ENCODE results near the gene CDH3. TPM values are rescaled to one million over a fixed set of nuclear protein-coding genes. Genes with fewer than 3 reads are reported as not detected.

Gene CDH3
- total and polyA plus RNA-seq, 2 of the 13 experiments (the other 11 are each of a cell fraction or from before 2014, with no cell fraction given), result 0.11 TPM; not detected in 1

GRCh38 chr16:68739964-68740627 is 95.0 kb downstream of the CDH3 start (continued):
- peak; percentile 58 for TF ChIP-seq SAP130 (CRISPR knock-in tag; IDR thresholded peaks at IDR 0.05; ENCODE audit: low read depth)
- TF ChIP-seq FOSL2 (CRISPR knock-in tag; IDR thresholded peaks at IDR 0.05), result peak; percentile 85
- TF ChIP-seq FOXJ3 (CRISPR knock-in tag; IDR thresholded peaks at IDR 0.05; ENCODE audit: borderline replicate concordance), result peak; percentile 63; the same call in 1 of the 2 replicates
- no peak for TF ChIP-seq ARHGAP35 (CRISPR knock-in tag; IDR thresholded peaks at IDR 0.05; ENCODE audit: borderline replicate concordance)
- TF ChIP-seq BCL3 (CRISPR knock-in tag; IDR thresholded peaks at IDR 0.05), result no peak
- no peak for TF ChIP-seq ZBTB1 (CRISPR knock-in tag; IDR thresholded peaks at IDR 0.05; ENCODE audit: borderline replicate concordance)
- 0 out of 2 replicates have a peak, but pooled peaks have one; percentile 27 for TF ChIP-seq NCOA2 (CRISPR knock-in tag; IDR thresholded peaks at IDR 0.05)
- TF ChIP-seq ZFP1 (CRISPR knock-in tag; IDR thresholded peaks at IDR 0.05), result no peak
- TF ChIP-seq PITX1 (CRISPR knock-in tag; IDR thresholded peaks at IDR 0.05), result peak; percentile 56; the same call in 1 of the 2 replicates
- TF ChIP-seq DNMT3B (CRISPR knock-in tag; conservative IDR thresholded peaks at IDR 0.05), result 0 out of 2 replicates have a peak, but pooled peaks have one; percentile 67
- TF ChIP-seq NFYC (CRISPR knock-in tag; IDR thresholded peaks at IDR 0.05), result peak; percentile 45; the same call in 1 of the 2 replicates
- no peak for TF ChIP-seq ZNF280B (CRISPR knock-in tag; IDR thresholded peaks at IDR 0.05; ENCODE audit: borderline replicate concordance)
- no peak for TF ChIP-seq SUZ12 (IDR thresholded peaks at IDR 0.05; ENCODE audit: low read depth, low read length)
- no peak for TF ChIP-seq ZBTB8A (CRISPR knock-in tag; IDR thresholded peaks at IDR 0.05; ENCODE audit: borderline replicate concordance, low read depth)
- peak; percentile 49; the same call in 1 of the 2 replicates for TF ChIP-seq RXRB (CRISPR knock-in tag; IDR thresholded peaks at IDR 0.05; ENCODE audit: borderline replicate concordance)
- no peak for TF ChIP-seq ELK4 (CRISPR knock-in tag; IDR thresholded peaks at IDR 0.05; ENCODE audit: borderline replicate concordance)
- TF ChIP-seq RFXAP (CRISPR knock-in tag; IDR thresholded peaks at IDR 0.05; ENCODE audit: borderline replicate concordance), result peak; percentile 56
- 0 out of 2 replicates have a peak, but pooled peaks have one; percentile 31 for TF ChIP-seq ZBTB7B (CRISPR knock-in tag; IDR thresholded peaks at IDR 0.05)
- no peak for TF ChIP-seq SP4 (CRISPR knock-in tag; IDR thresholded peaks at IDR 0.05)
- peak; percentile 46; the same call in 1 of the 2 replicates for TF ChIP-seq MED1 (CRISPR knock-in tag; IDR thresholded peaks at IDR 0.05)
- TF ChIP-seq NR2C2 (CRISPR knock-in tag; IDR thresholded peaks at IDR 0.05; ENCODE audit: borderline replicate concordance), result peak; percentile 47; the same call in 1 of the 2 replicates
- TF ChIP-seq PPARG (CRISPR knock-in tag; conservative IDR thresholded peaks at IDR 0.05), result peak; percentile 70; the same call in 1 of the 2 replicates
- peak; percentile 19; the same call in 1 of the 2 replicates for TF ChIP-seq ZSCAN22 (CRISPR knock-in tag; IDR thresholded peaks at IDR 0.05)
- no peak for TF ChIP-seq NFKB2 (CRISPR knock-in tag; IDR thresholded peaks at IDR 0.05; ENCODE audit: borderline replicate concordance)
- no peak for TF ChIP-seq ZGPAT (CRISPR knock-in tag; IDR thresholded peaks at IDR 0.05)
- 0 out of 2 replicates have a peak, but pooled peaks have one; percentile 38 for TF ChIP-seq ZNF547 (CRISPR knock-in tag; IDR thresholded peaks at IDR 0.05)
